Measurements from ENCODE around the gene VPS54. TPM values are rescaled to one million over a fixed set of nuclear protein-coding genes. Genes with fewer than 3 reads are reported as not detected.
"Not testable (repeated sequence)": the region's sequence is repeated elsewhere in the genome, so short reads cannot be mapped to it uniquely, and the experiment has no call there.

VPS54 gene
- total RNA-seq, 3 donors from 2014 or later: 26.9 to 39.8 (median 36.7) TPM

- Histone ChIP-seq H3K4me1 (no peaks in the 10 kb centered on the region), H3K27me3 (no peaks in the 10 kb centered on the region), H3K9me3 (no peaks in the 10 kb centered on the region), H3K36me3 (peaks cover 6% of the 10 kb centered on the region), H3K4me3 (no peak overlapping the region), H3K27ac (no peak overlapping the region)
- intact Hi-C loops (cut with DNase I; ENCODE audit: low total_unique reads): no loop called here
- no peak for TF ChIP-seq POLR2AphosphoS5 (IDR thresholded peaks at IDR 0.05)
- DNase-seq (ENCODE audit: low spot score in 2 of 2): no peak
These were observed 68.8 kb downstream of the VPS54 start for GRCh38 chr2:63950414-63950813.

DNA sequence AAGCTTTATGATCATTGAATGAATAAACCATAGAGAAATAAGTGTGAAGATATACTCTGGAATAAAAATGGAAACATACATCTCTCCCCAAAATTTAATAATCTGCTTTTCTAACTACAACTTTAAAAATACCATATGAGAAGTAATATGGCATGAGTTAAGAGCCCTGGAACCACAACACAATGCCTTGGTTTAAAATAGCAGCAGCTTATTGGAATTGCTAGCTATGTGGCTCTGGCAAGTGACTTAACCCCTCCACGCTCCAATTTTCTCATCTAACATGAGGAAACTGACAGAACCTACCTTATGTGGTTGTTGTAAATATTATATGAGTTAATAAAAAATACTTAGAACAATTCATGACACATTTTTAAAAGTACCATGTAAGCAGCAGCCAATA lies 76.4 kb downstream of the VPS54 start:
- Histone ChIP-seq H3K27me3 (no peaks in the 10 kb centered on the region), H3K4me3 (no peak overlapping the region), H3K4me1 (no peaks in the 10 kb centered on the region), H3K27ac (no peak overlapping the region), H3K36me3 (no peaks in the 10 kb centered on the region), H3K9me3 (no peaks in the 10 kb centered on the region)
- intact Hi-C loops (cut with DNase I; ENCODE audit: low total_unique reads): no loop called here
- no peak for TF ChIP-seq POLR2AphosphoS5 (IDR thresholded peaks at IDR 0.05)
- TF ChIP-seq CTCF (IDR thresholded peaks at IDR 0.05): no peak
- no peak for TF ChIP-seq POLR2A (IDR thresholded peaks at IDR 0.05)
- DNase-seq (ENCODE audit: low spot score in 2 of 2): no peak

DNA sequence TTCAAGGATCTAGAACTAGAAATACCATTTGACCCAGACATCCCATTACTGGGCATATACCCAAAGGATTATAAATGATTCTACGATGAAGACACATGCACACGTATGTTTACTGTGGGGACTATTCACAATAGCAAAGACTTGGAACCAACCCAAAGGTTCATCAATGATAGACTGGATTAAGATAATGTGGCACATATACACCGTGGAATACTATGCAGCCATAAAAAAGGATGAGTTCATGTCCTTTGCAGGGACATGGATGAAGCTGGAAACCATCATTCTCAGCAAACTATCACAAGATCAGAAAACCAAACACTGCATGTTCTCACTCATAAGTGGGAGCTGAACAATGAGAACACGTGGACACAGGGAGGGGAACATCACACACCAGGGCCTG lies 87.1 kb downstream of the VPS54 start:
- H3K27me3 ChIP-seq; H3K4me3 ChIP-seq; DNase-seq (ENCODE audit: low spot score in 2 of 2); H3K4me1 ChIP-seq; intact Hi-C loops (cut with DNase I; ENCODE audit: low total_unique reads); H3K9me3 ChIP-seq; H3K27ac ChIP-seq: not testable (repeated sequence)
- peaks cover 12% of the 10 kb centered on the region for H3K36me3 ChIP-seq

DNA sequence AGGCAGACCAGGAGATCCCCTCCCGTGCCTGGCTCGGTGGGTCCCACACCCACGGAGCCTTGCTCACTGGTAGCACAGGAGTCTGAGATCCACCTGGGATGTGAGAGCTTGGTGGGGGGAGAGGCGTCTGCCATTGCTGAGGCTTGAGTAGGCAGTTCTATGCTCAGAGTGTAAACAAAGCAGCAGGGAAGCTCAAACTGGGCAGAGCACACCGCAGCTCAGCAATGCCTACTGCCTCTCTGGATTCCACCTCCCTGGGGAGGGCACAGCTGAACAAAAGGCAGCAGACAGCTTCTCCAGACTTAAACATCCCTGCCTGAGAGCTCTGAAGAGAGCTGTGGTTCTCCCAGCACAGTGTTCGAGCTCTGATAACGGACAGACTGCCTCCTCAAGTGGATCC lies 92.4 kb downstream of the VPS54 start:
- no peaks in the 10 kb centered on the region for H3K9me3 ChIP-seq
- no peak for TF ChIP-seq POLR2A (IDR thresholded peaks at IDR 0.05)
- no peak for TF ChIP-seq POLR2AphosphoS5 (IDR thresholded peaks at IDR 0.05)
- no peak for TF ChIP-seq CTCF (IDR thresholded peaks at IDR 0.05)
- no peak overlapping the region for H3K4me3 ChIP-seq
- no peaks in the 10 kb centered on the region for H3K4me1 ChIP-seq
- no peak overlapping the region for H3K27ac ChIP-seq
- DNase-seq (ENCODE audit: low spot score in 2 of 2): no peak
- H3K36me3 ChIP-seq: no peaks in the 10 kb centered on the region
- intact Hi-C loops (cut with DNase I; ENCODE audit: low total_unique reads): no loop called here
- H3K27me3 ChIP-seq: no peaks in the 10 kb centered on the region

DNA sequence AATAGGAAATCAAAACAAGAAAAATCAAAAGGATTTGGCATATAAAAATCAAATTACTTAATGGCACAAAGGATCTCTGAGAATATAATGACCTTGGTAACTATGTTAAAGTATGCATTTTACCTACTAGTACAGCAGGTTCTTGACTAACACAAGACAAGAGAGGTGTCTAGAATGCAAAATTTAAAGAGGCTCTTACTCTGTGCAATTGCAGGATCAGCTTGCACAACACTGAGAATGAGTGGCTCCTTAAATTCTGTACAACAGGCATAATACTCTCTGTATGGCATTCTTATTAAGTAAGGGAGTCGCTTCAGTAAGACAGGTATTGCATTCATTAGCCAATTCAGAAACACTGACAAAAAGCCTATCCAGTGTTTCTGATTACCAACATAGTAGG lies 104.9 kb downstream of the VPS54 start:
- TF ChIP-seq CTCF (IDR thresholded peaks at IDR 0.05) (no peak), POLR2A (IDR thresholded peaks at IDR 0.05) (no peak), POLR2AphosphoS5 (IDR thresholded peaks at IDR 0.05) (no peak)
- Histone ChIP-seq H3K9me3 (no peaks in the 10 kb centered on the region), H3K27me3 (no peaks in the 10 kb centered on the region), H3K36me3 (no peaks in the 10 kb centered on the region), H3K4me1 (no peaks in the 10 kb centered on the region), H3K4me3 (no peak overlapping the region), H3K27ac (no peak overlapping the region)
- intact Hi-C loops (cut with DNase I; ENCODE audit: low total_unique reads): no loop called here
- no peak for DNase-seq (ENCODE audit: low spot score in 2 of 2)

DNA sequence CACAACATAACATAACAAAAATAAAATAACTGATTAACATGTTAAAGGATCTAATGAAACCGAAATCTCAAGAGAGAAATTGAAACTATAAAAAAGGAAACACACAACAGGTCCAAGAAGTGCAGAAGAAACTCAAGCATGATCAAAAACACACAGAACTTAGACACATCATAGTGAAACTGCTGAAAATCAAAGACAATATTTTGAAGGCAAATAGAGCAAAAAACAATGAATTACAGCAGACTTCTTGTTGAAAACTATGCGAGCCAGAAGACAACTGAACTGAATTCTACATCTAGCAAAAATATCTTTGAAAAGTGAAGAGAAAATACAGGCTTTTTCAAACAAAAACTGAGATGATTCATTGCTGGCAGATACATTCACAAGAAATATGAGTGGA lies 116.2 kb downstream of the VPS54 start:
- intact Hi-C loops (cut with DNase I; ENCODE audit: low total_unique reads): no loop called here
- H3K4me1 ChIP-seq: no peaks in the 10 kb centered on the region
- H3K9me3 ChIP-seq: peaks cover 5 to 12% of the 10 kb centered on the region in 2 donors
- H3K4me3 ChIP-seq: no peak overlapping the region
- no peak for DNase-seq (ENCODE audit: low spot score in 2 of 2)
- no peaks in the 10 kb centered on the region for H3K27me3 ChIP-seq
- no peak for TF ChIP-seq POLR2AphosphoS5 (IDR thresholded peaks at IDR 0.05)
- no peak for TF ChIP-seq POLR2A (IDR thresholded peaks at IDR 0.05)
- TF ChIP-seq CTCF (IDR thresholded peaks at IDR 0.05): no peak
- H3K27ac ChIP-seq: no peak overlapping the region
- H3K36me3 ChIP-seq: no peaks in the 10 kb centered on the region
